K562 treated with DMSO at 1 percent for 24 hours (cell line): ENCODE measurements around the gene RELL2. TPM values are rescaled to one million over a fixed set of nuclear protein-coding genes. Genes with fewer than 3 reads are reported as not detected.

ENCODE experiments used
- total RNA-seq: library from RNA; unstranded; fragments of 300-600 nt; gene quantifications from 2 replicates; pipeline ENCODE4 v1.2.3, GENCODE V29; 2022; ENCODE audit warnings: low read depth; ENCODE audit not compliant: insufficient read depth

Gene RELL2
- 9.6 and 9.8 TPM in 2 replicates for total RNA-seq

GRCh38 chr5:141636413-141637122 is at the start of gene RELL2, which contains the start of gene HDAC3:
Gene RELL2 (plus strand): TSS chr5:141636997. CDS start chr5:141638226, 1,229 bp downstream.
Gene HDAC3 (minus strand): TSS chr5:141636849. CDS start chr5:141636790, 59 bp downstream.

GRCh38 chr5:141618804-141619554 is 17.8 kb upstream of the RELL2 start, which contains the start of gene DIAPH1:
Gene DIAPH1 (minus strand): TSS chr5:141619000. CDS start chr5:141618914, 86 bp downstream.

DNA sequence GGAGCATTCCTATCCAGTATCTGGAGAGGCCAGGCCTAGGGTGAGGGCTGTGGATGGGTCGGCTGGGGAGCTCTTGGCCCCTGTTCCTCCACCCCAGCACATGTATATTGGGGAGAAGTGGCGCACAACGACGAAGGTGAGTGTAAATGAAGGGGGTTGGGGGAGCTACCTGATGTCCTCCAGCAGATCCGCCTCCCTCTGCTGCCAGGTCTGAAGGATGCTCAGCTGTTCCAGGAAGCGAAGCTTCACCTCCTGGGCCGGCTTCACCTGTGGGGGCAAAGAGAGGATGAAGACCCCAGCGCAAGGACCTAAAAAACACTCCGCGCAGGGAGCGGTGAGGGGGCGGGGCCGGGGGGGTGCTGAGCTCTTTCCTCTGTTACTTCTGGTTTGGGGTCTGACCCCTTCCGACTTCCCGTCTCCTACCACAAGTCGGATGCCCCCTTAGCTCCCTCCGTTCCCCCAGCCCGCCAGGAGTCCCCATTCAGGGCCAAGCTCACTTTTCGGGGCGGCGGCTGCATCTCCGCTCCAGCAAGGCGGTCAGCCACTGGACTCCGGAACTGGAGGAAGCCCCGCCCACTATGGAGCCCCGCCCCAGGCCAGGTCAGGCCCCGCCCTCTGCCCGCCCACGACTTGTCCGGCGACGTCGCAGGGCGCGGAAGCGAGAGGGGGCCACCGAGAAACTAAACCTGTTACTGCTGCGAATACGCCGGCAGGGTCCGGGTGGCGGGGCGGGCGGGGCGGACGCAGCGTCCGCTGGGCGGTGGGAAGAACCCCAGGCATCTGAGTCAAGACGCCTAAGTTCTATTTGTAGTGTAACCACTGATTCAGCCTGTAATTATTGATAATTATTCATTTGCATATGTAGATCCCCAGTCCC is 14.3 kb downstream of the RELL2 start, which contains the start of gene FCHSD1:
Gene FCHSD1, minus strand, starts transcription at position 568 of the 877 bp plus-strand sequence. Its CDS starts 50 bp downstream, at position 518.

DNA sequence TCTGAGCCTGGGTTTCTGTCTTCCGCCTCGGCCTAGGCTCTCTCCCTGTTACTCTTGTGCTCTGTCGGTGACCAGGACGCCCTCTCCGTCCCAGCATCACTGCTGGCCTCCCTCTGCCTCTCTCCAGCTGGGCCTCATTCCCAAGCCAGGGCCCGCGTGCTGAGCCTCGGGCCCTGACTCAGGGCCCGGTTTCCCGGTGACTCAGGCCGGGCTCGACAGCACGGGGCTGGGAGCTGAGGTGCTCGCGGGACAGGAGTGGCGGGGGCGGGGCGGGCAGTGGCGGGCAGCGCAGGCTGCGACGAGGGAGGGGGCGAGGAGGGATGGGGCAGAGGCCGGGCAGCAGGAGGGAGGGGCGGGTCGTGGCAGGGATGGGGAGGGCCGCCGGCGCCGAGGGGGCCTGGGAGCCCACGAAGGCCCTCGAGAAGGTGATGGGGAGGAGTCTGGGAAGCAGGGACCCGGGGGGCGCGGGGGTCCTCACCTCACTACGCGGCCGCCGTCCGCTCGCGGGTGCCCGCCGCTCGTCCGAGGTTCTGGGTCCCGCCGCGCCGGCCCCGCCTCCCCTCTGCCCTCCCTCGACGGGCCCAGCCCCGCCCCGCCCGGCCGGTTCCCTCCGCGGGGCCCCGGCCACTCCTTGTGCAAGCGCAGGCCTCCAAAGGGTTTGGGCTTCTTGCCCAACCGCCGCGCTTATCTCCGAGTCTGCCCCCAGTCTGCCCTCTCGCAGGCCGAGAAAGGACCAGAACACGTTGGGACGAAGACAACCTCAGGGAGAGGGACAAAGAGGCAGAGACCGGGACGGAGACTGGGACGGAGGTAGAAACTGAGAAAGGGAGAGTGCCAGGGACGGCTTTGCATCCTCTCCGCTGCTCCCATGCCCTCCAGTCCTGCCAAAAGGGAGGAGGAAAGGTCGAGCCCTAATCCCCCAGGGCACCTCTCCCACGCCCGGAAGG is 45.2 kb downstream of the RELL2 start, which contains the start of gene ARAP3:
Gene ARAP3, minus strand, starts transcription at position 536 of the 947 bp plus-strand sequence. CDS start 1,744 bp downstream, outside the sequence.

Other genes starting within 250 kb of the RELL2 start
- gene PCDHGB4, start 249.3 kb upstream of the RELL2 start, total RNA-seq = 0.12 and 0.16 TPM in 2 replicates
- 0.43 and 0.49 TPM in 2 replicates for gene PCDHGA8, start 244.4 kb upstream of the RELL2 start, total RNA-seq
- gene PCDHGB5, start 239.1 kb upstream of the RELL2 start, total RNA-seq = 0.42 and 0.75 TPM in 2 replicates
- gene PCDHGA9, start 234.2 kb upstream of the RELL2 start, total RNA-seq = 0.17 TPM in 1 of 2 replicates, not detected in the other
- 0.16 and 0.27 TPM in 2 replicates for gene PCDHGB6, start 229.0 kb upstream of the RELL2 start, total RNA-seq
- gene PCDHGA10, start 224.0 kb upstream of the RELL2 start, total RNA-seq = 0.07 TPM in 1 of 2 replicates, not detected in the other
- gene PCDHGB7, start 219.3 kb upstream of the RELL2 start, total RNA-seq = not detected in 2 replicates
- gene PCDHGA11, start 215.9 kb upstream of the RELL2 start, total RNA-seq = 0.15 TPM in 1 of 2 replicates, not detected in the other
- gene PCDHGA12, start 206.5 kb upstream of the RELL2 start, total RNA-seq = 0.06 TPM in 1 of 2 replicates, not detected in the other
- not detected in 2 replicates for gene PCDHGC3, start 161.0 kb upstream of the RELL2 start, total RNA-seq
- not detected in 2 replicates for gene PCDHGC4, start 152.0 kb upstream of the RELL2 start, total RNA-seq
- gene PCDHGC5, start 147.9 kb upstream of the RELL2 start, total RNA-seq = not detected in 2 replicates
- 160 and 183 TPM in 2 replicates for gene DIAPH1, start 18.0 kb upstream of the RELL2 start, total RNA-seq
- 111 and 114 TPM in 2 replicates for gene HDAC3, start 148 bp upstream of the RELL2 start, total RNA-seq
- 18.0 and 19.8 TPM in 2 replicates for gene FCHSD1, start 14.4 kb downstream of the RELL2 start, total RNA-seq
- gene ARAP3, start 45.2 kb downstream of the RELL2 start, total RNA-seq = 13.3 and 13.5 TPM in 2 replicates
- 1.7 and 1.9 TPM in 2 replicates for gene PCDH1, start 241.4 kb downstream of the RELL2 start, total RNA-seq